Measurements from ENCODE around the gene CSMD2.

CSMD2 gene

GRCh38 chr1:33899746-33900145 lies 265.3 kb downstream of the CSMD2 start:
- H3K4me2 ChIP-seq (ENCODE audit: low read depth, low read length, poor library complexity, severe bottlenecking), result no peak overlapping the region
- H3K4me1 ChIP-seq (ENCODE audit: insufficient read depth, low read length, poor library complexity, severe bottlenecking), result no peaks in the 10 kb centered on the region
- H3K36me3 ChIP-seq (ENCODE audit: insufficient read depth, low read length), result no peaks in the 10 kb centered on the region
- peaks cover 2% of the 10 kb centered on the region; the same call in 1 of the 2 replicates for H3K9me3 ChIP-seq (ENCODE audit: insufficient read depth, low read depth, low read length)
- H3K9me2 ChIP-seq (replicated peaks; ENCODE audit: low read depth, low read length), result no peaks in the 10 kb centered on the region
- no peak for TF ChIP-seq CTCF (conservative IDR thresholded peaks at IDR 0.05; ENCODE audit: low read length)
- TF ChIP-seq EZH2phosphoT487 (IDR thresholded peaks at IDR 0.05; ENCODE audit: borderline replicate concordance), result no peak
- H2AFZ ChIP-seq (ENCODE audit: low read length), result no peak overlapping the region
- no peak overlapping the region for H3K9ac ChIP-seq (ENCODE audit: low read depth, low read length, poor library complexity, severe bottlenecking)
- no peaks in the 10 kb centered on the region for H3K27me3 ChIP-seq (ENCODE audit: insufficient read depth, low read length, poor library complexity, severe bottlenecking)
- H4K20me1 ChIP-seq (ENCODE audit: insufficient read depth, low read length, poor library complexity, severe bottlenecking), result no peaks in the 10 kb centered on the region
- H3K4me3 ChIP-seq (ENCODE audit: low read length, poor library complexity, severe bottlenecking), result no peak overlapping the region
- no peaks in the 10 kb centered on the region for H3K79me2 ChIP-seq (ENCODE audit: insufficient read depth, low read length)
- no peaks in the 10 kb centered on the region for H3F3A ChIP-seq (ENCODE audit: low read depth)

- H3K9ac ChIP-seq (ENCODE audit: low read depth, low read length, poor library complexity, severe bottlenecking), result no peak overlapping the region
- H3K79me2 ChIP-seq (ENCODE audit: insufficient read depth, low read length), result no peaks in the 10 kb centered on the region
- H3K4me3 ChIP-seq (ENCODE audit: low read length, poor library complexity, severe bottlenecking), result no peak overlapping the region
- no peaks in the 10 kb centered on the region for H3K27me3 ChIP-seq (ENCODE audit: insufficient read depth, low read length, poor library complexity, severe bottlenecking)
- no peaks in the 10 kb centered on the region for H3K9me2 ChIP-seq (replicated peaks; ENCODE audit: low read depth, low read length)
- H3K36me3 ChIP-seq (ENCODE audit: insufficient read depth, low read length), result no peaks in the 10 kb centered on the region
- no peaks in the 10 kb centered on the region for H4K20me1 ChIP-seq (ENCODE audit: insufficient read depth, low read length, poor library complexity, severe bottlenecking)
- no peaks in the 10 kb centered on the region for H3K4me1 ChIP-seq (ENCODE audit: insufficient read depth, low read length, poor library complexity, severe bottlenecking)
- H3K9me3 ChIP-seq (ENCODE audit: insufficient read depth, low read depth, low read length), result peaks cover 2% of the 10 kb centered on the region; the same call in 1 of the 2 replicates
- TF ChIP-seq EZH2phosphoT487 (IDR thresholded peaks at IDR 0.05; ENCODE audit: borderline replicate concordance) (no peak), CTCF (conservative IDR thresholded peaks at IDR 0.05; ENCODE audit: low read length) (no peak)
- H2AFZ ChIP-seq (ENCODE audit: low read length), result no peak overlapping the region
- H3K4me2 ChIP-seq (ENCODE audit: low read depth, low read length, poor library complexity, severe bottlenecking), result no peak overlapping the region
- no peaks in the 10 kb centered on the region for H3F3A ChIP-seq (ENCODE audit: low read depth)
Measured at GRCh38 chr1:33898881-33899280, 266.1 kb downstream of the CSMD2 start.

GRCh38 chr1:33898406-33898805 lies 266.6 kb downstream of the CSMD2 start:
- Histone ChIP-seq H3K9ac (ENCODE audit: low read depth, low read length, poor library complexity, severe bottlenecking) (no peak overlapping the region), H3K79me2 (ENCODE audit: insufficient read depth, low read length) (no peaks in the 10 kb centered on the region), H3K36me3 (ENCODE audit: insufficient read depth, low read length) (no peaks in the 10 kb centered on the region), H4K20me1 (ENCODE audit: insufficient read depth, low read length, poor library complexity, severe bottlenecking) (no peaks in the 10 kb centered on the region), H3F3A (ENCODE audit: low read depth) (no peaks in the 10 kb centered on the region), H3K4me2 (ENCODE audit: low read depth, low read length, poor library complexity, severe bottlenecking) (no peak overlapping the region), H3K9me3 (ENCODE audit: insufficient read depth, low read depth, low read length) (peaks cover 2% of the 10 kb centered on the region; the same call in 1 of the 2 replicates), H3K4me3 (ENCODE audit: low read length, poor library complexity, severe bottlenecking) (no peak overlapping the region), H3K4me1 (ENCODE audit: insufficient read depth, low read length, poor library complexity, severe bottlenecking) (no peaks in the 10 kb centered on the region), H2AFZ (ENCODE audit: low read length) (no peak overlapping the region), H3K27me3 (ENCODE audit: insufficient read depth, low read length, poor library complexity, severe bottlenecking) (no peaks in the 10 kb centered on the region), H3K9me2 (replicated peaks; ENCODE audit: low read depth, low read length) (no peaks in the 10 kb centered on the region)
- TF ChIP-seq EZH2phosphoT487 (IDR thresholded peaks at IDR 0.05; ENCODE audit: borderline replicate concordance) (no peak), CTCF (conservative IDR thresholded peaks at IDR 0.05; ENCODE audit: low read length) (no peak)
